SHP77 (cell line): ENCODE results near the gene TATDN2.
"Not testable (repeated sequence)": the region's sequence is repeated elsewhere in the genome, so short reads cannot be mapped to it uniquely, and the experiment has no call there.

ENCODE experiments used
- DNase-seq, 2 experiments: peaks; one replicate each; lab custom pipeline; 2025; lab: John Stamatoyannopoulos, UW

The TATDN2 gene

DNA sequence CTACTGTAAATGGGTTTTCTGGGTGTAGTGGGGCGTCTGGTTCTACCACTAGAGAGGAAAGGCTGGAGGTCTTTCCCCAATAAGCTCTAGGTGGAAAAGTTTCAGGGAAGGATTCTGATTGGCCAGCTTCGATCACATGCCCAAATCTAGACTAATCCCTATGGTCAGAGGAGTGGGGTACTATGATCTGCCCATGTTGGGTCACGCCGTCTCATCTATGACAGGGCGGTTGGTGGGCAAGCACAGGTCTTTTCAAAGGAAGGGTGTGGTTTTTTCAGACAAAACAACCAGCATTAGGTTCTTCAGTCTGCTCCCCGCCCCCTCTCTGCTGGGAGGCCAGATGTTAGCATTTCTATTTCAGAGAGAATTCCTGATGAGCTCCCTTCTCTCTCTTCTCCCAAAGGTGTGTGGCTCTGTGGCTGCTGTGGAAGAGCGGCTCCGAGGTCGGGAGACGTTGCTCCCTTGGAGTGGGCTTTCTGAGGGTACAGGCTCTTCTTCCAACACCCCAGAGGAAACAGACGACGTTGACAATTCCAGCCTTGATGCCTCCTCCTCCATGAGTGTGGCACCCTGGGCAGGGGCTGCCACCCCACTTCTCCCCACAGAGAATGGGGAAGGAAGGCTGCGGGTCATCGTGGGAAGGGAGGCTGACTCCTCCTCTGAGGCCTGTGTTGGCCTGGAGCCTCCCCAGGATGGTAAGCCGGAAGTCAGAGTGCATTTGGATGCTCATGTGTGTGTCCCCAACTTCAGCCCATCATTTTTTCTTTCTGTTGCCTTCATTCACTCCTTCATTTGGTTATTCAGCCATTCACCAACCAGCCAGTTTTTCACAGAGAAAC, 9.7 kb upstream of the TATDN2 start:
- DNase-seq = no peak

DNA sequence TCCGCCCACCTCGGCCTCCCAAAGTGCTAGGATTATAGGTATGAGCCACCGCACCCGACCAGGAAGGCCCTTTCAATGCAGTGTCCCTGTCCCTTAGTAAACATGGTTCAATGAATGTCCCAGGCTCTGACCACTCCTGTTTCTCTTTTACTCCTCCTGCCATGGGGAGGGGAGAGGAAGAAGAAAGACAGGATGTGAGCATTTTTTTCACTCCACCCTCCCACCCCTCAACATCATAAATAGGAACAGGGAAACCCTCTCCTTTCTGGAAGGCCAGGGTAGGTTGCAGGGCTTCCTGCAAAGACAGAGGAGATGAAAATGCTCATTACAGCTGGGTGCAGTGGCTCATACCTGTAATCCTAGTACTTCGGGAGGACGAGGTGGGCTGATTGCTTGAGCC, 7.5 kb upstream of the TATDN2 start:
- DNase-seq = no peak

DNA sequence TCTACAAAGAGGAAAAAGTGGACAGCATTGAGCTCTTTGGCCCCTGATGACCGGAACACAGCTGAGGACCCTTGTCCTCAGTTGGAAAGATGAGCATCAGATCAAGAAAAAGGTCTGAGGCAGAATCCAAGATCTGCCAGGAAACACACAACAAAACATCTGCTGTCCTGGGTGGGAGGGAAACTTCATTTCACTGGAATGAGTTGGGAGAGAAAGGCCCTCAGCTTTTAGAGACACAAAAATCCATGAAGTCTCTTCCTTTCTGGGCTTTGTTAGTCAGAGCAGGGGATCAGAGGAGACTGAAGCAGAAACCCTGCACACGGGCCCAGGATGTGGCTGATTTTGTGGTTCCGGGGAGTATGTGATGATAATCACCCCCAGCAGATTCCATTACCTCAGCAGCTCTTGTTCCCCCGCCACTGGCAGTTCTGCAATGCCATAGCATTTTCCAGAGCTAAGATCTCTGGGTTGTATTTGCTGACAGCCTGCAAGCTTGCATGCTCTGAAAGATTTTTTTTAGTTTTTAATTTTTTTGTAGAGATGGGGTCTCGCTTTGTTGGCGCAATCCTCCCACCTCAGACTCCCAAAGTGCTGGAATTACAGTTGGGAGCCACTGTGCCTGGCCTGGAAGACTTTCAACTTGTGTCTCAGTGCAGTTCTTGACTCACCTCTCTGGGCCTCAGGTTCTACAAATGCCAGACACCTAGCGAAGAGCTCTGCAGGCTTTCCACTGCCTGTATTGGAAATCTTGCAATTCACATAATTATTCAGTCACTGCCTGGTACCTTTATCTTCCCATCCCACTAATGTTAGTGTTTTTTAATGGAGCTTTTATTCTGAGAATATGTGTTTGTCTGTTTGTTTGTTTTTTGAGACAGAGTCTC, 5.8 kb upstream of the TATDN2 start:
- no peak for DNase-seq

DNA sequence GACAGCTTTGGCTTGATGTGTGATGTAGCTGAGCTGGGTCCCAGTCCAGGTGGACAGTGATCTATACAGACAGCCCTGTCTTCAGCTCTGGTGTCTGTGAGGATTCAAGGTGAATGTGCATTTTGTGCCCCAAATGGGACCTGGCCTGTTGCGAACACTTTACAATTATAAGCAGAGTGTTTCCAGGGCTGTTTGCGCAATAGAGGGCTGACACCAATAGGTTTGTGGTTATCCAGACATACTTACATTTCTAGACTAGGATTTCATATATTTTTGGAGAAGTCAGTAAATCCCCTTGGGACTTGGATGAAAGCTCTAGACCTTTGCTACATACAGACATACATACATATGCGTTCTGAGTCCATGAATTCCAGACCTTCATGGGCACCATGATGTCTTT, 4.2 kb upstream of the TATDN2 start:
- DNase-seq = no peak

DNA sequence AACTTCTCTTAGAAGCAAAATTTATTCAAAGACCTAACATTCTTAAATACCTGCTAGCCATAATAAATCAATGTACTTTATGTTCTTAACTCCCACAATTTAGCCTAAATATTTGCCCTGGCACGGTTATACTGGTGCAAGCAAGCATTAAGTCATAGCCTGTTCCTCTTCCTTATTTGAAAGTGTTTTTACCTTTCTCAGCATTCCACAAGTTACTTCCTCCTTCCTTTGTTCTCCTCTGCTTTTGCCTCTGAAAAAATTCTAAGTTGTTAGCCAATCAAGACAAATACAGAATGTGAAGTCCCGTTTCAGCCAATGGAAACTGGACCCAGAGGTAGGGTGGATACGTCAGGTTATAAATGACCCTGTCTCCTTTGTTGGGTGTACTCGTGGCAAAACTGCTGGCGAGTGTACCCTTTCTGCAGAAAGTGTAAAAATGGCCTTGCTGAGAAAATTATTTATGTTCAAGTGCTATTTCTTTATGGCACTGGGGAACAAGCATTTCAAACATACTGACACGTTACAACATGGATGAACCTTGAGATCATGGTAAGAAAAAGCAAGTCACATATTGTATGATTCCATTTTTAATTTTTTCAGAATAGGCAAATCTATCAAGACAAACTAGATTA, 3.1 kb upstream of the TATDN2 start:
- no peak for DNase-seq

DNA sequence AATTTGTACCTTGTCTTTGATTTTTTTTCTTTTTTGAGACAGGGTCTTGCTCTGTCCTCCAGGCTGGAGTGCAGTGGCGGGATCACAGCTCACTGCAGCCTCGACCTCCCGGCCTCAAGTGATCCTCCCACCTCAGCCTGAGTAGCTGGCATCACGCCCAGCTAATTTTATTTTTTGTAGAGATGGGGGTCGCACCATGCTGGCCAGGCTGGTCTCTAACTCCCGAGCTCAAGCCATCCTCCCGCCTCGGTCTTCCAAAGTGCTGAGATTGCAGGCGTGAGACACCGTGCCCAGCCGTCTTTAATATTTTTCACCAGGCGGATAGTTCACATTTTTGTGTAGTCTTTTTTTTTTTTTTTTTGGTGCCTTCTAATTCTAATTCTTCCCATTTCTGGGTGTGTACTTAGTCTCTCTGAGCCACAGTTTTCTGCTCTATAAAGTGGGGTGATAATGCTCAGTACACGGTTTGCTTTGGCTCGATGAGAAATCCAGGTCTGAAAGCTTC, 528 bp upstream of the TATDN2 start:
- DNase-seq = no peak

DNA sequence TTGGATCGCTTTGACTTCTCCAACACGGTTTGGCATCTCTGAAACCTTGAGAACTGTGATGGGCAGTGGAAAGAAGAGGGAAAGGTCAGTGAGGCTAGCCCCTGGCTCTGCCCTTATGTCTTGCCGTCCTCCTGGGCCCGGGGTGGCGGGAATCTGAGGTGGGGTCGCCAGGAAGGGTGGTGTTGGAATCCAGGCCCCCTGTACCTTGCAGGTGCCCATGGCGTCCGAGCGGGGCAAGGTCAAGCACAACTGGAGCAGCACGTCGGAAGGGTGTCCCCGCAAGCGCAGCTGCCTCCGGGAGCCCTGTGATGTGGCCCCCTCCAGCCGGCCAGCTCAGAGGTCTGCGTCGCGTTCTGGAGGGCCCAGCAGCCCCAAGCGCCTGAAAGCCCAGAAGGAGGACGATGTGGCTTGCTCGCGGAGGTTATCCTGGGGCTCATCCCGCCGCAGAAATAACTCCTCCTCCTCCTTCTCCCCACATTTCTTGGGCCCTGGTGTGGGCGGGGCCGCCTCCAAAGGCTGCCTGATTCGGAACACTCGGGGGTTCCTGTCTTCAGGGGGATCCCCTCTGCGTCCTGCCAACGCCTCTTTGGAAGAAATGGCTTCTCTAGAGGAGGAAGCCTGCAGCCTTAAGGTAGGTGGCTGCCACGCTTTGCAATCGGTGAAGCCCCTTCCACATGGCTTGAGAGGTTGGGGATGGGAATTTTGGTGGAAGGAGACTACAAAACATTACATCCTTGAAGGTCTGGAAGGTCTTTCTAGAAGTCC, 907 bp downstream of the TATDN2 start:
- peak in 1 of 2 experiments; percentile 17 for DNase-seq

DNA sequence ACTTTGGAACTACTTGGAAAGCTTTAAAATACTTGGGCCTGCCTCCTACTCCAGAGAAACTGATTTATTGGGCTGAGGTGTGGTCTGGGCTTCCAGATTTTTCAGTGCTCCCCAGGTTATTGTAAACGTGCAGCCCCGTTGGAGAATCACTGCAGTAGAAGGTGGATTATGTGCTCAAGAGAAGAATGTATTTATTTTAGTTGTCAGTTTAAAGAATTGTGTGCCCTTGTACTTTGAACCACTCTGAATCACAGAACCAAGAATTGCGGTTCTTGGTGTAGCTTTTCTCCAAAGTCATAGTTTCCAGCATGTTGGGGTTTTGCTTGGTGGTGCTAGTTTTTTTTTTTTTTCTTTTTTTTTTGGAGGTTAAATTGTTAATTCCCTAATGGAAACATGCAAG, 1.6 kb downstream of the TATDN2 start:
- no peak for DNase-seq

DNA sequence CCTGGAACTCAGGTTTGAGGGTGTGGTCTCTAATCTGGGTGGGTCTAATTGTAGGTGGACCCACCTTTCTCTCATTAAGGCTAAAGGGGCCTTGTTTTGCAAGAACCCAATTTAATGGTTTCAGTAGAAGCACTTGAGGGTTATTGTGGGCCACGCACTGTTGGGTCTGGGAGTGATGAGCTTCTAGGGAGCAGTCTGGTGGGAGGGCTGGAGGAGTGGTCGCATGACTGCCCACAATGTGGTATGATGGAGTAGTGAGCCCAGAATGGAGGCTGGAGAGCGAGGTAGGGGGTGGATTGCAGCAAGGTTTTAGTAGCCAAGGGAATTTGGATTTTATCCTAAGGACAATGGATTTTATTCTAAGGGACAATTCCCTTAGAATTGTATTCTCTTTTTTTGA, 2.7 kb downstream of the TATDN2 start:
- DNase-seq = no peak

DNA sequence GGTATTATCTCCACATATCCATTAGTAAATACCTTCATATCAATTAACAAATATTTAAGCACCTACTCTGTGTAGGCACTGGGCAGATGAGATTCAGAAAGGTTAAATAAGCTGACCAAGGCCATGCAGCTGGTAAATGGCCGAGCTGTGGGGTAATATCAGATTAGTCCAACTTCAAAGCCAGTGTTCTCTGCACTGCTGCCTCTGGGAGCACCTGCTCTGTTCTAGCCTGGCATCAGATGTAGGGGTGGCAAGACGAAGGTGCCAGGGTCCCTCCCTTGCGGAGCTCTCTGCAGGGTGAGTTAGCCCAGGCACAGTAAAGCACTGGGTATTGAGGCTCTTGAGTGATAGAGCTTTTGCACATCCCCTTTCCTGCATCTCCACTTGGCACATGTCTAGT, 5.5 kb downstream of the TATDN2 start:
- DNase-seq = no peak

DNA sequence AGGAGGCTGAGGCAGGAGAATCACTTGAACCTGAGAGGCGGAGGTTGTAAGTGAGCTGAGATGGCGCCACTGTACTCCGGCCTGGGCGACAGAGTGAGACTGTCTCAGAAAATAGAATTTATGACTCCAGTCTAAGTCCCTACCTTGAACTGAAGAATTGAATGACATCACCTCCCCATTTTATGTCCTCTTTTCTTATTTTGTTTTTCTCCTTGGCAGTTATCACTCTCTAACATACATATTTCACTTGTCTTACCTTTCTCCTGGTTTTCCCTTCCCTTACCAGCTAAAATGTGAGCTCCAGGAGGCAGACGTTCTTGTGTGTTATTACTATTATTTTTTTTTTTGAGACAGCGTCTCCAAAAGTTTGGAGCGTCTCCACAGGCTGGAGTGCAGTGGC, 7.6 kb downstream of the TATDN2 start:
- DNase-seq = no peak

DNA sequence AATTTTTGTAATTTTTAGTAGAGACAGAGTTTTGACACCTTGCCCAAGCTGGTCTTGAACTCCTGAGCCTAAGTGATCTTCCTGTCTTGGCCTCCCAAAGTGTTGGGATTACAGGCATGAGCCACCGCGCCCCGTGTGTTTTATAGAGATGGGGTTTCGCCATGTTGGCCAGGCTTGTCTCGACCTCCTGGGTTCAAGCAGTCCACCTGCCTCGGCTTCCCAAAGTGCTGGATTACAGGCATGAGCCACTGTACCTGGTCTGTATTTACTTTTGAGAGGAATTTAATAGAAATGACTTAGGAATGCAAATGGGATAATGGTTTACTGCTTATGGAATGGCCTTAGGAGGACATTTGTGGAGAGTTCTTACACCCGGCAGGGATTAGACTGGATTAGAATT, 10.8 kb downstream of the TATDN2 start:
- DNase-seq = no peak

DNA sequence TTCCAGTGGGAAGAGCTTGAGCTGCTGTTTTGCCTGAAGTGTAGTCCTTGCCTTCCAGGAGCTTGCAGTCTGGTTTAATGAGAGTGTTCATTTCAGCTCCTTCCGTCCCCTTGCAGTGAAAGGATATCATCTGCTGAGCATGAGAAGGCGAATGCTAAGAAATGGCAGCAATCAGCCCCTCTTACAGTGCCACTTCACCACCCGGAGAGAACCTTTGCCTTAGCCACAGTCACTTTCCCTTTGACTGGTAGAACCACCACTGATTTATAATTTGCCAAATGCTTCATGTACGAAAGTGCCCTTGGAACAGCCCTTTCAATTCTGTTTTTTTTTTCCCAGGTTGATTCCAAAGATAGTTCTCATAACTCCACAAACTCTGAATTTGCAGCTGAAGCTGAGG, 11.5 kb downstream of the TATDN2 start:
- no peak for DNase-seq

DNA sequence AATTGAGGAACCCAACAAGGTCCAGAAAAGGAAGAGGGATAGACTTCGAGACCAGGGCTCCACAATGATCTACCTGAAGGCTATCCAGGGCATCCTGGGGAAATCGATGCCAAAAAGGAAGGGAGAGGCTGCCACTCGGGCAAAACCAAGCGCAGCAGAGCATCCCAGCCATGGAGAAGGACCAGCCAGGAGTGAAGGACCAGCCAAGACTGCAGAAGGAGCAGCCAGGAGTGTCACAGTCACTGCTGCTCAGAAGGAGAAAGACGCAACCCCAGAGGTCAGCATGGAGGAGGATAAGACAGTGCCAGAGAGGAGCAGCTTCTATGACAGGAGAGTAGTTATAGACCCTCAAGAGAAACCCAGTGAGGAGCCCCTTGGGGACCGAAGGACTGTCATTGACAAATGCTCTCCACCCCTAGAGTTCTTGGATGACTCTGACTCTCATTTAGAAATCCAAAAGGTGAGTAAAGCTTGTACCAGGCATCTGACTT, 12.0 kb downstream of the TATDN2 start:
- DNase-seq = no peak

DNA sequence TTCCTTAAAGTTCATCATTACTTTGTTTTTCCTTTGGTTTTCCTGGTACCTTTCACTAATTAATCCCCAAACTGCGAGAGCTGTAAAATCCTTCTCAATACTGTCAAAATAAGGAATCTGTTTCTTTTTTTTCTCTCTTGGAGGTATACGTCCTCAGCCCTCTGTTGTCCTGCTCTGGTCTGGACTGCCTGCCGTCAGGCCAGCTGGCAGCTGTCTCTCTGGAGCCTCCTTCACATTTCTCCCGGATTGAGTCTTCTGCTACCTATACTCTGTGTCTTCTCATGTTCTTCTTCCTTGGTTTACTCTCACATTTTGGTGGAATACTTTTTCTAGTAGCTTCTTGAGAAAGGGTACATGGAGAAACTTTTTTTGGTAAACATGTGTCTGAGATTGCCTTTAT, 13.8 kb downstream of the TATDN2 start:
- DNase-seq = no peak

DNA sequence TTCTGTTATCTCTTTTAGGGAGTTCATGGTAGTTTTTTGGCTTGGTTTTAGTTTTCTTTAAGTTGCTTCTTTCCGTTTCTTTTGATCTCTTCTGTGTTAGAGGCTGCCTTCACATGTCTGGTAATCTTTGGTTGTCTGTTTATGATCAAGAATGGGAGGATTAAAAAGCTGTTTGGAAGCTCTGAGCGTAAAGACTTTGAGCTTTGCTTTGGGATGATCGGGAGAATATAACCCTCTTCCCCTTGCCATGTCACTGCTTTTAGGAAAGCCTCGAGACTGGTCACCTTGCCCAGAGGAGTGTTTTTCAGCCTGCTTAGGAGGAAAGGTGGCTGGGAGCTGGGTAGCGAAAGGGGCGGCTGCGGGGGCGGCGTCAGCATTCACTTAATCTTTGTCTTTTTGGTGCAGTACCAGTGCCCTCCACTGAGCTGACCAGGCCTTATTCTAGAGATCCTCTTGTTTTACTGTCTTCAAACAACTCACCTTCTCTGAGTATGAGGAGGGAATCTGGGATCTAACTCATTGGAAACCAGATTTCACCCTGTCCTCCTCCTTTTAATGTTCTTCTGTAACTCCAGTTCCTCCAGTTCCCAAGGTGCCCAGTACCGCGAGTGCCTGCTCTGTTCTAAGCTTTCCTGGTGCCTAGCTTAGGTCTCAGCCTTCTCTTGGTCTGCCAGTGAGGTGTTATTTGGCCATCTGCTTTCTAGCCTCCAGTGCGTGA, 15.5 kb downstream of the TATDN2 start:
- DNase-seq = peak; percentile 2 to 3

DNA sequence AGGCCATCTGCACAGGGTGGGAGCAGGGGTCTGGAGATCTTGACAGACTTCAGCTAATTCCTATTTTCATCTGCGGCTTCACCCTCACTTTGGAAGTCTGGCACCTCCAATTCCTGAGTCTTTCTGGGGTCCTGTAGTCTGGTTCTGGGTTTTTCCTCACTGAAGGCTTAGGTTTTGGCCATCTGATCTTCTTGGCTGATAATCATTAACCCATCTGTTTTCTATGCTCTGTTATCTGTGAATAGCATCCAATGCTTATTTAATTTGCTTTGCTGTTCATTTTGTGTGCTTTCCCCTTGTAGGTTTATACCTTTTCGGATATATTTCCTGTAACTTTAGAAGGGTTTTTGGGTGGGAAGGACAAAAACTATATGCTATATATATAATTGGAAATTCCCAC, 17.6 kb downstream of the TATDN2 start:
- DNase-seq = no peak

DNA sequence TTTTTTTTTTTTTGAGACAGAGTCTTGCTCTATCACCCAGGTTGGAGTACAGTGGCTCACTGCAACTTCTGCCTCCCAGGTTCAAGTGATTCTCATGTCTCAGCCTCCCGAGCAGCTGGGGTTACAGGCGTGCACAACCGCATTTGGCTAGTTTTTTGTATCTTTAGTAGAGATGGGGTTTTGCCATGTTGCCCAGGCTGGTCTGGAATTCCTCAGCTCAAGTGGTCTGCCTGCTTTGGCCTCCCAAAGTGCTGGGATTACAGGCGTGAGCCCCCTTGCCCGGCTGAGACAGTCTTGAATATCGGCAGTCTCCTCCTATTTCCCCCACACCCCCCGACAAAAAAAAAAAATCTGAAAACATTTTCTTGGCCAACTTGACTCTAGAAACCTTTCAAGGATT, 18.7 kb downstream of the TATDN2 start:
- not testable (repeated sequence) for DNase-seq

DNA sequence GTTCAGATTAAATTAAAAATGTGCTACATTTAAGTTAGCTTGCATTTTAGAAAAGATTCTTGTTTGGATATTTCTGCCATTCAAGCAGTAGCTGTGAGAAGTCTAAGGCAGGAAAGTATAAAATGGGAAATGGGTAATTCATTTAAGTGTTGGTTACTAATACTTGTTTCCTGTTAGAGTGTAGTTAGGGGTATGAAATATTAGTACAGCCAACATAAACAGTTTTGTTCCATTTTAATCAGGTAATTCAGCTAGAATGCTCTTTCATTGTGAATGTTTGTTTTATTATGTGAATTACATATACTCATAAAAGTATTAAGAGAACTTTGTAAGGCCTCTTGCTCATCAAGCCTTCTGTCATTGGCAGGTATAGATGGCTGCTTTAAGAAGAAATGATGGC, 19.9 kb downstream of the TATDN2 start:
- DNase-seq = no peak

DNA sequence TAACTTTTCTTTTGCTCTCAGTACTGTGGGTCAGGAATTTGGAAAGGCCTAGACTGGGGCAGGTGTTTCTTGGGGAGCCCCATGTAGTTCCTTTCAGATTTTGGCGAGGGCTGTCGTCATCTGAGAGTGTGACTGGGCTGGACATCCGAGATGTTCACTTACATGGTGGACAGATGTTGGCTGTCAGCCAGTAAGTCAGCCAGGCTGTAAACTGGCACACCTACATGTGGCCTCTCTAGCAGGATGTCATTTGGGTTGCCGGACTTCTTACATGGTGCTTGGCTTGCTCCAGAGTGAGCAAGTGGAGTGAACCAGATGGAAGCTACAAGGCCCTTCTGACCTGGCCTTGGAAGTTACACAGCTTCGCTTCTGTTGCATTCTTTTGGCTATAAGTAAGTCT, 20.7 kb downstream of the TATDN2 start:
- no peak for DNase-seq

DNA sequence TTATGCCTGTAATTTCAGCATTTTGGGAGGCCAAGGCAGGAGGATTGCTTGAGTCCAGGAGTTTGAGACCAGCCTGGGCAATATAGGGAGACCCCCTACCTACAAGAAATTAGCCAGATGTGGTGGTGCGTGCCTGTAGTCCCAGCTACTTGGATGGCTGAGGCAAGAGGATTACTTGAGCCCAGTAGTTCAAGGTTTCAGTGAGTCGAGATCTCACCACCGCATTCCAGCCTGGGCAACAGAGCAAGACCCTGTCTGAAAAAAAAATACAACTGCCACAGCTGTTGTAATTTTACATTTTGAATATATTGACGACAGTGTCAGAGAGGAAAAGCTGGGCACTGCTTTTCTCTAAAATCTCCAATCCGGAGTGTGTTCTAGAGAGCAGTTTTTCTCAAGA, 21.2 kb downstream of the TATDN2 start:
- no peak for DNase-seq
